Measurements from ENCODE around the gene CD300LB.

The CD300LB gene

GRCh38 chr17:74530831-74531150, 484 bp downstream of the CD300LB start:
- Histone ChIP-seq H4K20me1 (ENCODE audit: control insufficient read depth, insufficient read depth, low read depth, low read length) (no peaks in the 10 kb centered on the region), H3K36me3 (ENCODE audit: control insufficient read depth, low read length) (no peaks in the 10 kb centered on the region), H3K4me2 (ENCODE audit: low read length) (no peak overlapping the region), H3K4me1 (ENCODE audit: control insufficient read depth, low read length) (peaks cover 4% of the 10 kb centered on the region), H3K9me3 (ENCODE audit: control insufficient read depth, insufficient read depth, low read length) (no peaks in the 10 kb centered on the region), H3K27ac (ENCODE audit: low read depth, low read length) (no peak overlapping the region), H3K9me2 (replicated peaks; ENCODE audit: control insufficient read depth, low read length) (no peaks in the 10 kb centered on the region), H3K79me2 (ENCODE audit: control insufficient read depth, low read length) (no peaks in the 10 kb centered on the region), H3K27me3 (ENCODE audit: control insufficient read depth, low read length) (no peaks in the 10 kb centered on the region), H3F3A (ENCODE audit: control insufficient read depth, insufficient read depth) (no peaks in the 10 kb centered on the region), H3K4me3 (ENCODE audit: low read length) (no peak overlapping the region)
- TF ChIP-seq, protein P1, sequence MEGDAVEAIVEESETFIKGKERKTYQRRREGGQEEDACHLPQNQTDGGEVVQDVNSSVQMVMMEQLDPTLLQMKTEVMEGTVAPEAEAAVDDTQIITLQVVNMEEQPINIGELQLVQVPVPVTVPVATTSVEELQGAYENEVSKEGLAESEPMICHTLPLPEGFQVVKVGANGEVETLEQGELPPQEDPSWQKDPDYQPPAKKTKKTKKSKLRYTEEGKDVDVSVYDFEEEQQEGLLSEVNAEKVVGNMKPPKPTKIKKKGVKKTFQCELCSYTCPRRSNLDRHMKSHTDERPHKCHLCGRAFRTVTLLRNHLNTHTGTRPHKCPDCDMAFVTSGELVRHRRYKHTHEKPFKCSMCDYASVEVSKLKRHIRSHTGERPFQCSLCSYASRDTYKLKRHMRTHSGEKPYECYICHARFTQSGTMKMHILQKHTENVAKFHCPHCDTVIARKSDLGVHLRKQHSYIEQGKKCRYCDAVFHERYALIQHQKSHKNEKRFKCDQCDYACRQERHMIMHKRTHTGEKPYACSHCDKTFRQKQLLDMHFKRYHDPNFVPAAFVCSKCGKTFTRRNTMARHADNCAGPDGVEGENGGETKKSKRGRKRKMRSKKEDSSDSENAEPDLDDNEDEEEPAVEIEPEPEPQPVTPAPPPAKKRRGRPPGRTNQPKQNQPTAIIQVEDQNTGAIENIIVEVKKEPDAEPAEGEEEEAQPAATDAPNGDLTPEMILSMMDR (IDR thresholded peaks at IDR 0.05; ENCODE audit: low read depth, low read length, poor library complexity, severe bottlenecking): no peak
- TF ChIP-seq EZH2phosphoT487 (IDR thresholded peaks at IDR 0.05; ENCODE audit: borderline replicate concordance, low read length): no peak

DNA sequence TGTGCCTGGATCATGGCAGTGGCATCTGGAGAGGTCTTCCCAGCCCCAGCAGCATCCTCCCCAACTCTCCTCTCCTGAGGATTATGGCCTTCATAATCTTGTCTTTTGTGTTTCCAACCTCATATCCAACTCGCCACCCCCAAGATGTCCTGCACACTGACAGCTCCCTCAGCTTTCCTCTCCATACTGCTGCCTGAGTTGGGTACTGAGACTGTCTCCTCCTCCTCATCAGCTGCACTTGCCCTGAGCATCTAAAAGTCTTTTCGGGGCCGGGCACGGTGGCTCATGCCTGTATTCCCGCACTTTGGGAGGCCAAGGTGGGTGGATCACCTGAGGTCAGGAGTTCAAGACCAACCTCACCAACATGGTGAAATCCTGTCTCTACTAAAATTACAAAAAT, 2.0 kb downstream of the CD300LB start:
- no peaks in the 10 kb centered on the region for H3K36me3 ChIP-seq (ENCODE audit: control insufficient read depth, low read length)
- no peaks in the 10 kb centered on the region for H3K9me2 ChIP-seq (replicated peaks; ENCODE audit: control insufficient read depth, low read length)
- TF ChIP-seq, protein P1 (IDR thresholded peaks at IDR 0.05; ENCODE audit: low read depth, low read length, poor library complexity, severe bottlenecking): no peak
- TF ChIP-seq EZH2phosphoT487 (IDR thresholded peaks at IDR 0.05; ENCODE audit: borderline replicate concordance, low read length): no peak
- H3K4me3 ChIP-seq (ENCODE audit: low read length): no peak overlapping the region
- no peaks in the 10 kb centered on the region for H3K27me3 ChIP-seq (ENCODE audit: control insufficient read depth, low read length)
- H3F3A ChIP-seq (ENCODE audit: control insufficient read depth, insufficient read depth): no peaks in the 10 kb centered on the region
- no peaks in the 10 kb centered on the region for H3K9me3 ChIP-seq (ENCODE audit: control insufficient read depth, insufficient read depth, low read length)
- no peaks in the 10 kb centered on the region for H4K20me1 ChIP-seq (ENCODE audit: control insufficient read depth, insufficient read depth, low read depth, low read length)
- peaks cover 4% of the 10 kb centered on the region for H3K4me1 ChIP-seq (ENCODE audit: control insufficient read depth, low read length)
- no peaks in the 10 kb centered on the region for H3K79me2 ChIP-seq (ENCODE audit: control insufficient read depth, low read length)
- no peak overlapping the region for H3K4me2 ChIP-seq (ENCODE audit: low read length)
- no peak overlapping the region for H3K27ac ChIP-seq (ENCODE audit: low read depth, low read length)

DNA sequence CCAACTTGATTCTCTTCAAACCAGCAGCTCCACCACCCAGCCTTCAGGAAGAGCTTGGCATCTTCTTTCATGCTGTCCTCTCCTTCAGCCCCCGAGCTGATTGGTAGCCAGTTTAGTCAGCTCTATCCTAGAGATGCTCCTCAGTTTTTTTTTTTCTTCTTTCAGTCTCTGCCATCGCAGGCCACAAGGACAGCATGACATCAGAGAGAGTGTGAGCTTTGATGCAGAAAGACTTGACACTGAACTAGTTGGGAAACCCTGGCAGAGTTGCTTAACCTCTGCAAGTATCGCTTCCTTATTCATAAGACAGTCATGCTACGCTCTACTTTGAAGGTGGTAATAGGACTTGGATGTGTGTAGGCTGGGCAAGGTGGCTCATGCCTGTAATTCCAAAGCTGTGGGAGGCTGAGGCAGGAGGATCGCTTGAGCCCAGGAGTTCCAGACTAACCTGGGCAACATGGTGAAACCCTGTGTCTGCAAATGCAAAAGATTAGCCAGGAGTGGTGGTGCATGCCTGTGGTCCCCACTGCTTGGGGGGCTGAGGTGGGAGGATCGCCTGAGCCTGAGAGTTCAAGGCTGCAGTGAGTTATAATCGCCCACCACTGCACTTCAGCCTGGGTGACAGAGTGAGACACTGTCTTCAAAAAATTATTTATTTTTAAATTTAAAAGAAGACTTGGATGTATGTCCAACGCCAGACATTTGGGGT, 2.6 kb downstream of the CD300LB start:
- Histone ChIP-seq H3K27ac (ENCODE audit: low read depth, low read length) (no peak overlapping the region), H3F3A (ENCODE audit: control insufficient read depth, insufficient read depth) (no peaks in the 10 kb centered on the region), H3K9me2 (replicated peaks; ENCODE audit: control insufficient read depth, low read length) (no peaks in the 10 kb centered on the region), H3K4me2 (ENCODE audit: low read length) (no peak overlapping the region), H4K20me1 (ENCODE audit: control insufficient read depth, insufficient read depth, low read depth, low read length) (no peaks in the 10 kb centered on the region), H3K27me3 (ENCODE audit: control insufficient read depth, low read length) (no peaks in the 10 kb centered on the region), H3K79me2 (ENCODE audit: control insufficient read depth, low read length) (no peaks in the 10 kb centered on the region), H3K9me3 (ENCODE audit: control insufficient read depth, insufficient read depth, low read length) (no peaks in the 10 kb centered on the region), H3K4me1 (ENCODE audit: control insufficient read depth, low read length) (peaks cover 4% of the 10 kb centered on the region), H3K36me3 (ENCODE audit: control insufficient read depth, low read length) (no peaks in the 10 kb centered on the region), H3K4me3 (ENCODE audit: low read length) (no peak overlapping the region)
- no peak for TF ChIP-seq EZH2phosphoT487 (IDR thresholded peaks at IDR 0.05; ENCODE audit: borderline replicate concordance, low read length)
- TF ChIP-seq, protein P1 (IDR thresholded peaks at IDR 0.05; ENCODE audit: low read depth, low read length, poor library complexity, severe bottlenecking): no peak

Data from DOHH2 (cell line).